H54 (cell line): ENCODE results near the gene RERG.

ENCODE experiments used
- DNase-seq: peaks from one replicate; pipeline ENCODE4 v3.0.0; 2011; ENCODE audit warnings: low spot score, mixed read lengths; ENCODE audit not compliant: insufficient read length
- FAIRE-seq: peaks from 3 replicates; lab custom pipeline; 2011; peaks lifted over from hg19 to GRCh38; lab: Jason Lieb, UNC
- POLR2A ChIP-seq: IDR thresholded peaks from 2 replicates; pipeline ENCODE4 v1.6.1; 2011; ENCODE audit warnings: low read depth, mild to moderate bottlenecking, low read length

The RERG gene

DNA sequence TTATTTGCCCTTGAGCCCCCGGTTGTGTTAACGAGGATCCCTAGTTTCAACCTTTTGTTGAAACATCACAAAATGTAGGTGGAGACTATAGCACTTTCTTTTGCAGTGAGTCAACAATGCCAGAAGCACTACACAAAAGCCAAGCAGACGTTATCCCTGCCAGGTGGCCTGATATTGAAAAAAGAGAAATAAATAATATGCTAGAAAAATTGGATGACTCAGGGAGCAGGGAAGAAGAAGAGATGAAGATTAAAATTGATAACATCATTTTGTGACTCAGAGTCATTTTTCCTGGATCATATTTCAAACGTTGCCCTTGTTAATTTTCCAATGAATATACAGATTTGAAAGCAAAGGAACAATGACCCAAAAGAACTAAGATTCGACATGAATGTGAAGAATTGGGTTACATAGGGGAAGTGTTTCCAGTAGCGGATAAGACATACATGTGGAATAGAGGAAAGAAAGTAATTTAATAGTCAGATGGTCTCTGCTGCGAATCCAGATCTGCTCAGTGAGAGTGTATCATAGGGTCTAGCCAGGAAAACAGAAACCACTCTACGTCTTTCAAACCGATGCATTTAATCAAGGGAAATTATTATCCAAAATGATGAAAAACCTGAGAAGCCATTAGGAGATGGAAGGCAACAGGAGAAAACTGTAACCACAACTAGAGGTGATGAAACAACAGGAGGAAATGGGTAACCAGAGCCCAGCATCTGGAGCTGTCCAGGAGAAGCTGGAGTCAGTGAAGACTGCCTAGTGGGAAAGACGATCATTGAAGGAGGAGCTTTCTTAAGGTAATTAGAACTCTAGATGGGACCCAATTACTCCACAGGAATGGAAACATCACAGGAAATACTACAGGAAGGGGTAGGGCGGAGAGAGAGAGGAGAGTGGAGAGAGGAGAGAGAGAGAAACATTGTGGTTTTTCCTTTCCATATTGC, 57.9 kb downstream of the RERG start:
- no peak for DNase-seq

DNA sequence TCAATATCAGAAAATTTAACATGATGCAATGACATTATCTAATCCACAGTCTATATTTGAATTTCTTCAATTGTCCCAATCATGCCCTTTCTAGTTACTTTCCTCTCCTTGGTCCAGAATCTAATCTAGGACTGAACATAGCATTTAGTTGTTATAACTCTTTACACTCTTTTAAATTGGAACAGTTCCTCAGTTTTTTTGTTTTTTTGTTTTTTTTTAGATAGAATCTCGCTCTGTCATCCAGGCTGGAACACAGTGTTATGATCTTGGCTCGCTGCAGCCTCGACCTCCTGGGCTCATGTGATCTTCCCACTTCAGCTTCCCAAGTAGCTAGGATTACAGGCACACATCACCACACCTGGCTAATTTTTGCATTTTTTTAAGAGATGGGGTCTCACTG, 63.1 kb downstream of the RERG start:
- no peak for FAIRE-seq
- DNase-seq = no peak
- TF ChIP-seq POLR2A = no peak

More for the DNA sequence above, 57.9 kb downstream of the RERG start:
- TF ChIP-seq POLR2A = no peak
- no peak for FAIRE-seq

DNA sequence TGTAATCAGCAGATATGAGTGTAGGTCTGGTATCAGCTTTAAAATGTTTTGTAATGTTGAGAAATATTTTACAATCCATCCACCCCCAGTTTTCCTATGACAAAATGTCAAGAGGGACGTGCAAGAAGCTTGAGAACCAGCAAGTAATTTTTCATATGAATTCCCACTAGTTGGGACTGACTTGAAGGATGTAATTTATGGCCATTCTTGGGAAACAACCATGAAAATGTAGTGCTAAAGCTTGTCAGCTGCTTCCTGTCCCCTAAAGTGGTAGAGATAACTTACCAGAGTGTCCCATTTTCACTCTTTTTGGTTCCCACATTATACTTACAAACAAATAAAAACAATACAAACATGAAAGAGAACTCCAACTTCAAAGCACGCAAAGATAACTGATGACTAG, 63.9 kb downstream of the RERG start:
- no peak for FAIRE-seq
- no peak for TF ChIP-seq POLR2A

DNA sequence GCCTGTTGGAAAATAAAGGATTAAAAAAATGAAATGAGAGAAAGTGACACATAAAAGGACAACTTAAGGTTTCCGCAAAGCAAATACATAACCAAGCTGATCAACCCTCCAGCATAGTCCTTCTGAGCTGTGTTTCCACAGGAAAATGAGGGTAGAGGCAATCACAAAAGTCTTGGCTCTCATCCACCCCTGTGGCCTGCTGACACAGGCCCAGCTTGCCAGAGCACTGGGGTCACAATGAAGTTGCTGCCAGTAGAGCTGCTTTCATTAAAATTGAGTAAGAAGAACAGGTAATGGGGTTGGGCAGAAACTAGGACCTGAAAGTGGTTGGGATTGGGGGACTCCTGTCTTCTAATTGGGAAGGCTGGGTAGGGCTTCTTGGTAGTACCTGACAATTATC, 65.9 kb downstream of the RERG start:
- DNase-seq (no peak), FAIRE-seq (no peak)
- TF ChIP-seq POLR2A = no peak

More for the DNA sequence above, 63.9 kb downstream of the RERG start:
- DNase-seq = no peak

DNA sequence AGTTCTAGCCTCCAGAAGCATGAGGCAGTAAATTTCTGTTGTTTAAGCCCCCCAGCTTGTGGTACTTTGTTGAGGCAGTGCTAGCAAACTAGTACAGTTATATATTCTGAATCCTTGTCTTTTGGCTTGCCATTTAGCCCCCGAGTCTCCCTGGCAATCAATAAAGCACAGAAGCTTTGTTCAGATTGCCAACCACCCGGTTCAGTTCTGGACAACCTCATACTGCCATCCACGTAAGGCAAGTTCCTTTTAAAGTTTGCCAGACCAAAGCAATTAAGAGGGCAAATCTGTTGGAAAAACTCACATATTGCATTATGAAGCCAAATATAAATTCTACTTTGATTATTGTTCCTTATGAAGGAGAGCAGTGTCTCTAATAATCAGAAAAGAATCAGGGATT, 67.1 kb downstream of the RERG start:
- DNase-seq (no peak), FAIRE-seq (no peak)
- no peak for TF ChIP-seq POLR2A

DNA sequence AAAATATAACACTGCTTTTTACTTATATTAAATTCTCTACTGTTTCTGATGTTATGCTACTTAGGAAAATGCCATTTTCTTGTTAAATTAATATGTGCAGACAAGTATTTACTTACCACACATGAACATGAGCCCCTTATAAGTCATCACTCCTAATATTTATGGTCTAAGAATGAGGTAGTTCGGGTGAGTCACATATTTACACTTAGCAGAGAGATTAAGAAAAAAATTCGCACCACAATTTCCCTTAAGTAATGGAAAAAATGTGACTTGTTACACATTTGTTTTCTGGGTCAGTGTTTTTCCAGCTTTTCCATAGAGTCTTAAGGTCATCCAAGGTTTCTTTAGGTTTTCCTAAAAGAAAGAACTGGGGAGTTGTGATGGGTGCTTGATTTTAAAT, 68.3 kb downstream of the RERG start:
- no peak for DNase-seq
- no peak for FAIRE-seq
- no peak for TF ChIP-seq POLR2A

DNA sequence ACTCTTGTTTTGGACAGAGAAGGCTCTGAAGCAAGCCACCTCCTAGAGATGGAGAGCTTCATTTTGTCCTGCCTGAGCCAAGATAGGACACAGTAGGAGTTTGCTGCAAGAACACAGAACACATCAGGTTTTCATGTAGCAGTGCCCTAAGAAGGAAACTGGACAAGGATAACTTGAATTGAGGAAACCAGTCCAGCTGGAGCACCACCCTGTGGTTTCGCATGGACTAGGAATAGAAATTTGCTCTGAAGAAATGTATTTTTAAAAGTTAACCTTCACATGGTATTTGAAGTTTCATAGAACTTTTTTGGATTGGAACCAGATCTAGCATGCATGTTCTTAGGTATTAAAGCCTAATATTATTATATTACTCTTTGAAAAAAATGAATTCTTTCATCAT, 68.8 kb downstream of the RERG start:
- no peak for DNase-seq
- no peak for FAIRE-seq

DNA sequence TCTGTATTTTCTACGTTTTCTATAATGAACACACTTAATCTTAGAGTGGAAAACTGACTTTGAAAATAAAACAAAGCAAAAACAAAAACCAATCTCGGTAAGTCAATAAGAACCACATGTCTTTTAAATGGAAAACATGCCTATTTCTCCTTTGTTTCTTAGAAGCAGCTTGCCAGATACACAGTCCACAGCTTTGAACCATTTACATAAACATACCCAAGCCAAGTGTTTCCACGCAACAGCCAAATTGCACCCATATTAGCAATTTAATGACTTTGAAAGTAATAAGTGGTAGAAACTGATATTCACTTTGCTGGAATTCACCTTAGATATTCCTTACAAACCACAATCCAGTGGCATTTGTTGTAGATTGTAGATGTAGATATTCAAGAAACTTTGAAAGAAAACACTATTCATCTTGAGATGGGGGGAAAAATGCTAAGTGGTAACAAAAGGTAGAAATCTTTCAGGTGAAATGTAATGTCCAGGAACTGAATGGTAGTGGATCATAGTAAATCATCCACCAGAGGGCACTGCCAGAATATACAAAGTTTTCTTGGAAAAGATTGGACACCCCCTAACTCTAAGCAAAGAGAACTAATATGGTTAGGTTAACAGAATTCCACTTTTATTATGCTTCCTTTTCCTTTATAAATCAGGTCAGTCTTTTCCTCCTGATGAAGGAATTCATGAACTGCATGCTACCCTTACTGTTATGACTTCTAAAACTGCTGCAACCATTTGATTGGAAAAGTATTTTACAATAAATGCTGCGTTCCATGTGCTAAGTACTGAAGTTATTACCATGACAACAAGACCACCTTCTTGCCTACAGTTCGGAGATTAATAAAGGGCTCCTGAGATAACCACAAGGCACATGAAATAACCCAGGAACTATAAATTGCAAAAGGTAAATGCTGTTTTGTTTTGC, 69.8 kb downstream of the RERG start:
- DNase-seq = no peak
- no peak for TF ChIP-seq POLR2A
- no peak for FAIRE-seq

More for the DNA sequence above, 68.8 kb downstream of the RERG start:
- TF ChIP-seq POLR2A = no peak

DNA sequence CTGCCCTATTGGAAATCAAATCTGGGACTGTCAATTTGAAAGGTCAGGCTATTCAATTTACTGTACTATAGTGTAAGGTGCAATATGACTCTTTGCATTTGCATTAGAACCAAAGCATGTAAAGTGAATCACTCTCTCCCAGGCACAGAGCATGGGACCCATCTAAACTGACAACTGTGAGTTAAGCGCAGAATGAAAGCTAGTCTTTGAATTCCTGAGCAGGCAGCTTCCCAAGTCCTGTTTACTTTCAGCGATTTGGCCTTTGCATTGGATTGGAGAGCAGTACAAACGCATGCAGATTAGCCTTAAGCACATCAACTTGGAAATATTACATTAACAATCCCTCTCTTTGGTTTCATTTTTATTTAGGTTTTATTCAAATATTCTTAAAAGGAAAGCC, 74.6 kb downstream of the RERG start:
- no peak for DNase-seq
- FAIRE-seq = no peak

DNA sequence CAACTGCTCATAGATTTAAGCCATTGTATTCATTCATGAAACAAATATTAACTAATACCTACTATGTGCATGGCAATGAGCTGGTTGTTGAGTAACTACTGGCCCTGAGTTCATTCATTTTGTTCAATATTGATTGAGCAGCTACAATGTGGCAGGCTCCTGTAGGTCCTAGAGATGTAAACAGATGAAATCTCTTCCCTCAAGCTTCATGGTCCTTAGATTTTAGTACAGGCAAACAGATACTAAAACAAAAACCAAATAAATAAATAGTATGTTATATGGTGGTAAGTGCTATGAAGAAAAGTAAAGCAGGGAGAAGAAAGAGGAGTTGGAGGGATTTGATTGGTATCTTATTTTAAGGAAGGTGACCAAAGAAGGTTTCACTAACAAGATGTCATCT, 77.8 kb downstream of the RERG start:
- no peak for FAIRE-seq
- TF ChIP-seq POLR2A = no peak
- no peak for DNase-seq

More for the DNA sequence above, 74.6 kb downstream of the RERG start:
- no peak for TF ChIP-seq POLR2A

DNA sequence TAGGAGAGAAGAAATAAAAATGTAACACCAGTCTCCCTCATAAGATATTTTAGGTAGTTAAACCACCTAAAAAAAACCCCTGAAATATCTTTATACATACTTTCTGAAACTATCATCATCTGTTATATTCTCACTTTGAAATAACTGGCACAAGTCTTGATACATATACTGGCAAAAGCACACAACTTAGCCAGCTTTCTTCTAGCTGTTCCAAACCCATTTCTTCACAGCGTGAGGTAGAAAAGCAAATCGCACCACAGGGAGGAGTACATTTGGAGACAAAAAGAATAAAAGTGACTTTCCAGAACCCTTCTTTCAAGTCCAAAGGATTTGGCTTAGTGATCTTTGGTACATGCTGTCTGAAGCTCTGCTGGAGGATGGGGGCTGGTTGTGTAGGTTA, 78.5 kb downstream of the RERG start:
- TF ChIP-seq POLR2A = no peak
- no peak for FAIRE-seq
- no peak for DNase-seq

DNA sequence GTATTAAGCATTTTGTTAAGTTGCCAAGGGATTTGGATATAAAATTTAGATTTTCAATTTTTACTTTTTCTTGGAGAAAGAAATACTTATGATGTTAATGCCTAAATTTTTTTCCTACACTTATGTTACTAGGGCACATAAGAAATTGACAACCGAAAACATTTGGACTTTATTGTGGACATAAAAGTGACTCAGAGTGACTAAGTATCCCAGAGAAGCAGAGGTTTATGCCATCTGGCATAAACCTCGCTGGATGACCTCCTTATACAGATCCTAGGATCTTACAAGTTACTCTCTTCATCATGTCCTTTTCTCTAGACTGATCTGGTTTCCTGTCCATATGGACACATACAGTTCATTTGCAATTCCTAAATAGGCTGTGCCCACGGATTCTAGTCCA, 89.8 kb downstream of the RERG start:
- no peak for DNase-seq
- FAIRE-seq = no peak
- no peak for TF ChIP-seq POLR2A

DNA sequence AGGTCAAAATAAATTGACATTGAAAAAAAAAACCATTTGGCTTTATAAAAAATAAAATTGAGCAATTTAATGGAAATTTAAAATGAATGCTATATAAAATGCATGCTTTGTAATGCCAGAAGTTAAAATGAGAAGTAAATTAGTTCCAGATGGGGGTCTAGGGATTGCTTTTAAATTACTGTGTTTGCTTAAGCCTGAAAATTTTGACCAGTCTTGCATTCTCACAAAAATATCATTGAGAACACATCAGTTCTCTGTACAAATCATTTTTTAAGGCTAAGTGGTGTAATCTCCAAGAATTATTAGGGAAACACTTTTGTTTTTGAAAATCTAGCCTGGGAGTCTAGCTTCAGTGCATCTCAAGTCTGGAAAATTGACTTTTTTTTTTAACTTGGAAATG, 90.7 kb downstream of the RERG start:
- no peak for TF ChIP-seq POLR2A
- FAIRE-seq (no peak), DNase-seq (no peak)

DNA sequence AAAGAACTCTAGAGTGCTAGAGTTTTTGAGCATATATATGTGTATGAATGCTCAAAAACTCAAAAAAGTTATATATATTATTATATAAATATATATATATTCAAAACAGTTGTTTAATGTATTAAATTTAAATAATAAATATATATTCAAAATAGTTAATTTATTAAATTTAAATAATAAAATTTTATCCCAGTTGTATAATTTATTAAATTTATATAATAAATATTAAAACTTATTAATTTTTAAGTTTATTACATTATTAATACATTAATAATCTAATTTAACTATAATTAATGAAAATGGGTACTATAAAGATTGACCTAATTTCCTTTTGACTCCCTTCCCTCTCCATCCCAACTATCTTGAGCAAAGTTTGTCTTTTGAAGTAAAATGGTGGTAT, 97.8 kb downstream of the RERG start:
- DNase-seq (no peak), FAIRE-seq (no peak)
- no peak for TF ChIP-seq POLR2A
